Osteoblast (primary cell): Measurements from ENCODE around the gene EXOC3. TPM values are rescaled to one million over a fixed set of nuclear protein-coding genes. Genes with fewer than 3 reads are reported as not detected.

Source experiments
- DNase-seq: peaks from one replicate; pipeline ENCODE4 v3.0.0; 2011; ENCODE audit warnings: low spot score, mixed read lengths; ENCODE audit not compliant: insufficient read length; ENCODE audit errors: missing footprints
- H2AFZ ChIP-seq: 2 replicates; pipeline ENCODE4 v1.6.0; 2011; ENCODE audit warnings: mild to moderate bottlenecking, low read length
- H3K27ac ChIP-seq: 2 replicates; pipeline ENCODE4 v1.5.1; 2011; ENCODE audit warnings: mild to moderate bottlenecking, low read depth, low read length, moderate library complexity
- H3K27me3 ChIP-seq: 2 replicates; pipeline ENCODE4 v1.6.0; 2012; ENCODE audit warnings: mild to moderate bottlenecking, control low read depth, inconsistent platforms, low read length, moderate library complexity; ENCODE audit not compliant: insufficient read depth
- H3K36me3 ChIP-seq: 2 replicates; pipeline ENCODE4 v1.5.1; 2011; ENCODE audit warnings: mild to moderate bottlenecking, low read length, control low read depth, moderate library complexity; ENCODE audit not compliant: insufficient read depth
- H3K4me1 ChIP-seq: 2 replicates; pipeline ENCODE4 v1.5.1; 2011; ENCODE audit warnings: mild to moderate bottlenecking, low read length, control low read depth, moderate library complexity; ENCODE audit not compliant: insufficient read depth
- H3K4me2 ChIP-seq: 2 replicates; pipeline ENCODE4 v1.6.0; 2011; ENCODE audit warnings: mild to moderate bottlenecking, low read length; ENCODE audit not compliant: insufficient read depth
- H3K4me3 ChIP-seq: fragments of 200-600 bp; sonication (generic); 3 replicates; pipeline ENCODE4 v1.5.1; 2012; ENCODE audit warnings: mild to moderate bottlenecking, low read length, inconsistent platforms; ENCODE audit not compliant: insufficient read depth
- H3K79me2 ChIP-seq: 2 replicates; pipeline ENCODE4 v1.6.0; 2012; ENCODE audit warnings: mild to moderate bottlenecking, low read length, control low read depth, inconsistent platforms; ENCODE audit not compliant: insufficient read depth
- H3K9me3 ChIP-seq: 2 replicates; pipeline ENCODE4 v1.5.1; 2011; ENCODE audit warnings: low read depth, low read length, control low read depth
- H4K20me1 ChIP-seq: 2 replicates; pipeline ENCODE4 v1.6.0; 2012; ENCODE audit warnings: mild to moderate bottlenecking, low read length, control low read depth; ENCODE audit not compliant: insufficient read depth
- total RNA-seq: library from RNA; depleted of rRNA; stranded (reverse); fragments of >200 nt; gene quantifications from 2 replicates; pipeline ENCODE4 v1.2.3, GENCODE V29; 2012
- TF ChIP-seq, protein P1 (sequence below): IDR thresholded peaks from 2 replicates; pipeline ENCODE4 v1.5.1; 2011; ENCODE audit warnings: mild to moderate bottlenecking, low read depth, low read length, moderate library complexity; ENCODE audit errors: extremely low read depth

The EXOC3 gene
- total RNA-seq, 1 donor: 49.2 TPM

DNA sequence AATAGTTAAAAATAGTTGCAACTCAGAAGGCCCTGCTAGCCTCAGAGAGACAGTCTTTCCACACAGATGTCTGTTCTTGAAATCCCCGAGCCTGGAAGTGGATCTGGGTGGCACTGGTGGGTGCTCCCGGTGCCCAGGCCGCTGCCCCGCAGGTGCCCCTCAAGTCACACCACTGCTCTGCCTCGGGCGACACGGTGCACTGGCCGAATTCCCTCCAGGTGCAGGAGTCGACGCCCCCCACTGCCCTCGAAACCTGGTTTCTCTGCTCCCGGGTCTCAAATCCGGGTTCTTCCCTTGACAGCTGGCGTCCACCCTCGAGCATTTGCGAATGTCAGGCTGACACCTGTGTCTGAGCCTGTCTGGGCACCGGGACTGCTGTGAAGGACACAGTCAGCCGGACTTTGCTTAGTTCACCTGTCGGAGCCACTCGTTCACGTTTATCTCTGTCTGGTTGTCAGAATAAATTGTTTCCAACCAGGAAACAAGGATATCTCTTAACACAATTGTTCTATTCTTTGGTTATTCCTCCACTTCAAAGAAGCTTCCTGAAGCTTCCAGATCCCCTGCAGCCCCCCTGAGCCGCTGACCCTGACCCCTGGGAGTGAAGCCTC is 54.2 kb downstream of the EXOC3 start:
- Histone ChIP-seq H3K27me3 (peaks cover 24% of the 10 kb centered on the region), H3K4me1 (peaks cover 9% of the 10 kb centered on the region), H4K20me1 (no peaks in the 10 kb centered on the region), H2AFZ (no peak overlapping the region), H3K9me3 (no peaks in the 10 kb centered on the region), H3K79me2 (no peaks in the 10 kb centered on the region), H3K27ac (no peak overlapping the region), H3K4me3 (no peak overlapping the region), H3K4me2 (no peak overlapping the region), H3K36me3 (no peaks in the 10 kb centered on the region)
- TF ChIP-seq, protein P1, sequence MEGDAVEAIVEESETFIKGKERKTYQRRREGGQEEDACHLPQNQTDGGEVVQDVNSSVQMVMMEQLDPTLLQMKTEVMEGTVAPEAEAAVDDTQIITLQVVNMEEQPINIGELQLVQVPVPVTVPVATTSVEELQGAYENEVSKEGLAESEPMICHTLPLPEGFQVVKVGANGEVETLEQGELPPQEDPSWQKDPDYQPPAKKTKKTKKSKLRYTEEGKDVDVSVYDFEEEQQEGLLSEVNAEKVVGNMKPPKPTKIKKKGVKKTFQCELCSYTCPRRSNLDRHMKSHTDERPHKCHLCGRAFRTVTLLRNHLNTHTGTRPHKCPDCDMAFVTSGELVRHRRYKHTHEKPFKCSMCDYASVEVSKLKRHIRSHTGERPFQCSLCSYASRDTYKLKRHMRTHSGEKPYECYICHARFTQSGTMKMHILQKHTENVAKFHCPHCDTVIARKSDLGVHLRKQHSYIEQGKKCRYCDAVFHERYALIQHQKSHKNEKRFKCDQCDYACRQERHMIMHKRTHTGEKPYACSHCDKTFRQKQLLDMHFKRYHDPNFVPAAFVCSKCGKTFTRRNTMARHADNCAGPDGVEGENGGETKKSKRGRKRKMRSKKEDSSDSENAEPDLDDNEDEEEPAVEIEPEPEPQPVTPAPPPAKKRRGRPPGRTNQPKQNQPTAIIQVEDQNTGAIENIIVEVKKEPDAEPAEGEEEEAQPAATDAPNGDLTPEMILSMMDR: no peak
- no peak for DNase-seq

DNA sequence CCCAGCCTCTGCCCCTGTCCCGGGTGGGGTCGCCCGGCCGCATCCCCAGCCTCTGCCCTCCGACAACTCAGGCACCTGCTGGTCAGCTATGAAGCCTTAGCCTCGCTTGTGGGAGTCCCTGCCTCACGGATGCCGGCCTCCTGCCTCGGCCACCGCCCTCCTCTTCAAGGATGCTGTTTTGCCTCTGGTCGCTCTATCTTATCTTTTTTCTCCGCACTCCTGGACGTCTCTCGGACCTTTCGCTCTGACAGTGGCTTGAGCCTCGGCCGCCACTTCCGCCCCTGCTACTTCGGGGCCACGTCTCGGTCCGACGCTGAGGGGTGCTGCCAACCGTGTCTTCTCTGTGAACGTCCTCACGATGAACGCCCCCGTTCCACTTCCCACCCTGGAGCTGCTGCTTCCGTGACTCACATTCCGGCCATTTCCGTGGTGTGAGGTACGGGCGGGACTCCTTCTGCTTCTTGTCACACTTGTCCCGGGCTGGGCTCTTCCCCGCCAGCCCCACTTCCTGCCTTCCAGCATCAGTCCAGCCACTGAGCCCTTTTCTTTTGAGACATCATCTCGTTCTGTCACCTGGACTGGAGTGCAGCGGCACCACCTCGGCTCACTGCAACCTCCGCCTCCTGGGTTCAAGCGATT is 55.0 kb downstream of the EXOC3 start:
- TF ChIP-seq, protein P1: no peak
- peaks cover 32% of the 10 kb centered on the region for H3K27me3 ChIP-seq

DNA sequence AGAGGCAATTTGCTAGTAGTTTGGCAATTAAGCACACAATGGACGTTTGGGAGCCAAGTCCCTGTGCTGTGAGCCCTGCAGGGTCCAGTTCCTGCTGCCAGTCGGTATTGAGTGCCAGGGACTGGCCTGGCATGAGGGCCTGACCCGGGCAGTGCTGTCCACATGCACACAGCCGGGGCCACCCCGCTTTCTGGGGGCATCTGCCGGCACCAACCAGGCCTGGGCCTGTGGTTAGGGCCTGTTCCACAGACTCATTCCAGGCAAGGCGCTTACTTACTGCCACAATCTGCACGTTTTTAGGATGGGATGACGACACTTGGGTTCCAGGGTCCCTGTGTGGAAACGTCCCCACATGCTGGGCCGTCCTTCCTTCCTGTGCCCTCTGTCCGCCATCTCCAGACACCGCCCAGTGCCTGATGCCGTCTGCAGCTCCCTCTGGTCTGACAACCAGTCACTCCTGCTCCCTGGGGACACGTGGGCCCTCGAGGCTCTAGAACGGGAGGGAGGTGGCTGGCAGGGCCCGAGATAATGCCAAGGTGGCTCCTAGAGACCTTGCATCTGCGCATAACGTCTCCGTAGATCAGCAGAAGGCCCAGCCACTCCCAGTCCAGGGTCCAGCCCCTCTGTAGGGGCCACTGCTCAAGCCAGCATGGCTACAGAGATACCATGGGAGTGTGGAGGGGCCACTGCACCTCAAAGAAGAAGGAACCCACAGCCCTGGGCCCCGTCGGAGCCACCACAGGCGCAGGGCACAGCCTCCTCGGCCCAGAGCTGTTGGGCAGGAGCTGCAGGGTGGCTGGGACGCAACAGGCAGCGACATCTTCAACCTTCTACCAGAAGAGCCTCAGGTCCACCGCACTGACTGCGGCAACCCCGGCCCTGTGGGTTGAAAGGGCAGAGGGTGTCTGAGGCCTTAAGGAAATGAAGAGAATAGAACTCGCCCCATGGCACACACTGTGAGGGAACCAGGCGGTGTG is 56.5 kb downstream of the EXOC3 start:
- peaks cover 37% of the 10 kb centered on the region for H3K27me3 ChIP-seq
- DNase-seq: peak; percentile 91

More for the DNA sequence above, 55.0 kb downstream of the EXOC3 start:
- Histone ChIP-seq H3K4me3 (no peak overlapping the region), H4K20me1 (no peaks in the 10 kb centered on the region), H3K4me1 (peaks cover 11% of the 10 kb centered on the region), H3K27ac (no peak overlapping the region), H3K4me2 (no peak overlapping the region), H3K9me3 (no peaks in the 10 kb centered on the region), H3K36me3 (no peaks in the 10 kb centered on the region), H3K79me2 (no peaks in the 10 kb centered on the region), H2AFZ (no peak overlapping the region)
- DNase-seq: no peak

More for the DNA sequence above, 56.5 kb downstream of the EXOC3 start:
- Histone ChIP-seq H3K27ac (no peak overlapping the region), H3K36me3 (no peaks in the 10 kb centered on the region), H3K79me2 (no peaks in the 10 kb centered on the region), H4K20me1 (no peaks in the 10 kb centered on the region), H2AFZ (no peak overlapping the region), H3K4me3 (no peak overlapping the region), H3K4me2 (no peak overlapping the region), H3K9me3 (no peaks in the 10 kb centered on the region), H3K4me1 (peaks cover 11% of the 10 kb centered on the region)
- TF ChIP-seq, protein P1: no peak
